Esophagus squamous epithelium (tissue), 5 donors: ENCODE data around the gene ZNF507. TPM values are rescaled to one million over a fixed set of nuclear protein-coding genes. Genes with fewer than 3 reads are reported as not detected.

Experiments
- DNase-seq: peaks from one replicate; lab custom pipeline; 2025; lab: John Stamatoyannopoulos, UW
- H3K27ac ChIP-seq, 4 donors: fragments of 200-600 bp; sonication (generic); one replicate each; pipeline ENCODE4 v1.5.1; 2016 to 2019; ENCODE audit warnings: mild to moderate bottlenecking in 1 of 4
- H3K27me3 ChIP-seq, 4 donors: fragments of 200-600 bp; sonication (generic); 1 replicate in 3 of 4; 2 replicates in 1 of 4; pipeline versions ENCODE4 v1.5.1 to v1.6.0; 2017 to 2021; ENCODE audit warnings: antibody characterized with exemption in 1 of 4
- H3K36me3 ChIP-seq, 3 donors: fragments of 200-600 bp; sonication (generic); one replicate each; pipeline ENCODE4 v1.5.1; 2016 to 2019
- H3K4me1 ChIP-seq, 3 donors: fragments of 200-600 bp; sonication (generic); one replicate each; pipeline ENCODE4 v1.5.1; 2017 to 2019
- H3K4me3 ChIP-seq, 4 donors: fragments of 200-600 bp; sonication (generic); 1 replicate in 3 of 4; 2 replicates in 1 of 4; pipeline ENCODE4 v1.5.1; 2016 to 2019; ENCODE audit warnings: mild to moderate bottlenecking in 2 of 4, moderate library complexity in 1 of 4
- H3K9me3 ChIP-seq, 3 donors: fragments of 200-600 bp; sonication (generic); one replicate each; pipeline ENCODE4 v1.5.1; 2016 to 2019
- CTCF ChIP-seq, 6 experiments: fragments of 450-650 bp in 4 of 6; fragments of 200-600 bp in 2 of 6; sonication (generic) in 2 of 6; IDR thresholded peaks; one replicate each; pipeline ENCODE4 v1.5.1; 2016 to 2019; ENCODE audit warnings: antibody characterized with exemption in 6 of 6, mild to moderate bottlenecking in 4 of 6, moderate library complexity in 4 of 6
- POLR2A ChIP-seq, 4 donors: fragments of 450-650 bp; IDR thresholded peaks; one replicate each; pipeline ENCODE4 v1.6.1; 2017; ENCODE audit warnings: antibody characterized with exemption in 4 of 4, mild to moderate bottlenecking in 4 of 4, moderate library complexity in 3 of 4
- WGBS, 2 donors: methylation state at CpG; one replicate each; pipeline ENCODE4 v1.1.5; 2018; 5-methylcytosine and 5-hydroxymethylcytosine counted together
- intact Hi-C: fragments of 100-400 bp; cut with DNase I; formaldehyde crosslinking; loops from one replicate; pipeline ENCODE4 v1.15.0; 2022
- total RNA-seq, 4 donors: library from RNA; depleted of rRNA; stranded (reverse); fragments of >200 nt; gene quantifications; one replicate each; pipeline ENCODE4 v1.1.0, GENCODE V29; 2016
- donor health status: DM: yes; HTN: yes; CAD: no.

Gene ZNF507
- total RNA-seq, 4 donors from 2014 or later: 5.1 to 19.8 (median 9.3) TPM

DNA sequence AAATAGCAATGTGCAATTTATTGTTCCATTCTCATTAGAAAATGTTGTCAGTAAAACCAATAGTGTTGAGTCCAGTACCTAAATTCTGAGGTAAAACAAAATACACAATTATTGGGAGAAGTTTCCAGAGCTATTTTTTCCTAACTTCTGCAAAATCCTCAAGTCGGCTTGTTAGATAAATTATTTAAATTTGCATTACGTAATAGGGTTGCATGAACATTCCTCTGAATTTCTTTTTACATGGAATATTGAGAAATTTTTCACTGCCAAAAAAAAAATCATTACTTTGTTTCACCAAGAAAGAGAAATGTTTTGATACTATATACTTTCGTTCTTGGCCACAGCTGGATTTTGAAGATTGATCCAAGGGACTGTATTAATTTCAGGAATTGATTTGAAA is 1.5 kb downstream of the ZNF507 start:
- Histone ChIP-seq H3K27me3 (peaks cover 0 to 11% (median 0%) of the 10 kb centered on the region in 4 donors), H3K36me3 (peaks cover 0 to 25% (median 0%) of the 10 kb centered on the region in 3 donors), H3K4me3 (peak overlapping the region in 3 of 4 donors; percentile 80 to 94 (median 87)), H3K9me3 (no peaks in the 10 kb centered on the region), H3K4me1 (peaks cover 14 to 77% (median 22%) of the 10 kb centered on the region in 3 donors), H3K27ac (no peak overlapping the region)
- TF ChIP-seq POLR2A (IDR thresholded peaks at IDR 0.05) (no peak), CTCF (IDR thresholded peaks at IDR 0.05) (no peak)
- no peak for DNase-seq
- WGBS, 2 donors: 61 to 63% methylated on average over 3 of the region's 3 CpGs
- intact Hi-C loops: no loop called here

DNA sequence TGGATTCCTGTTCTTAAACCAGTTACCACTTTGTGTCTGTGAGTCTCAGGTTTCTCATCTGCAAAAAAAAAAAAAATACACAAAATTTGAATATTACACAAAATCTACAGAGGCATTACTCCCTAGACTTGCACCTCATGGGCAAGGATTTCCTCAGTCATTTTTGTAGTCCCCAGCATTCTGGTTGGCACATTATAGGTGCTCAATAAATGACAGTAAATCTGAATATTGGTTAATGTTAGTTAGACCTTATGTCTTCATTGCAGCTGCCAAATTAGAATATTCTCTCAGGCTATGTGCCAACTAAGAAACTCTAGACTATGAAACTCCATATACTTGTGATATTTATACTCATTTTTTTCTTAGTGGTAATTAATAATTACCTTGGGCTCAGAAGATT is 2.2 kb downstream of the ZNF507 start:
- peaks cover 14 to 84% (median 27%) of the 10 kb centered on the region in 3 donors for H3K4me1 ChIP-seq
- DNase-seq: no peak
- H3K9me3 ChIP-seq: no peaks in the 10 kb centered on the region
- peaks cover 0 to 25% (median 0%) of the 10 kb centered on the region in 3 donors for H3K36me3 ChIP-seq
- intact Hi-C loops: no loop called here
- no peak overlapping the region for H3K27ac ChIP-seq
- H3K27me3 ChIP-seq: peaks cover 0 to 10% (median 0%) of the 10 kb centered on the region in 4 donors
- no peak for TF ChIP-seq POLR2A (IDR thresholded peaks at IDR 0.05)
- TF ChIP-seq CTCF (IDR thresholded peaks at IDR 0.05): no peak
- no peak overlapping the region for H3K4me3 ChIP-seq

- no peak overlapping the region for H3K4me3 ChIP-seq
- DNase-seq: no peak
- no peak overlapping the region for H3K27ac ChIP-seq
- H3K27me3 ChIP-seq: no peaks in the 10 kb centered on the region
- intact Hi-C loops: no loop called here
- 75 to 93% methylated on average over 1 of the region's 1 CpG for WGBS, 2 donors
- no peaks in the 10 kb centered on the region for H3K9me3 ChIP-seq
- H3K4me1 ChIP-seq: peaks cover 14 to 86% (median 27%) of the 10 kb centered on the region in 3 donors
- no peak for TF ChIP-seq CTCF (IDR thresholded peaks at IDR 0.05)
- no peak for TF ChIP-seq POLR2A (IDR thresholded peaks at IDR 0.05)
- peaks cover 8 to 40% (median 11%) of the 10 kb centered on the region in 3 donors for H3K36me3 ChIP-seq
These were observed 3.6 kb downstream of the ZNF507 start for GRCh38 chr19:32349051-32349450.

DNA sequence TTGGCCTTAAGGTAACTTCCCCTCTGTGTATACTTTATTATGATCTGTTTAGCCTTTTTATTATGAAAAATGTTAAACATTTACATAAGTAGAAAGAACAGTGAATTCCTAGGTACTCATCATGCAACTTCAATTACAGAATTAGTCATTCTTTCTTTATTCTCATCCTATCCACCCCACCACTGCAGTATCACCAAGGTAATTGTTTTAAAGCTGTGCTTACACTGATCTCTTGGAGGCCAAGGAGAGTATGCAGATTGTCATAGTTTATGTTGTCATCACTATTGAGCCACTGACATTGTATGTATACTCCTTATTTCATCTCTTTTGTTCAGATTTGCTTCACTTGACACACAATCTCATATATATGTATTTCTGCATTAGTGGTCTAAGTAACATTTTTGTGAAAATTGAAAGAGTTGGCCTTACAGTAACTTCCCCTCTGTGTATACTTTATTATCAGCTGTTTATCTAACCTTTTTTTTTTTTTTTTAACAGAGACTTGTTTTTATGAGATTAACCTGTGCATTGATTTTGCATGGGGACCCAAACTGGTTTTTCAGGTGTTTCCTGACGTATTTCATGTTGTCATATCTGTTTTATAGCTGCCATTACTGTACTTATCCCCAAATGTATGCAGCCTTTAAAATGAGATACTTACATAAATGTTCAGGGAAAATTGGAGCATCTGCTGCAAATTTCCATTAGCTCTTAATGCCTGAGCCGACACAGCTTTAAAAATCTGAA is 4.5 kb downstream of the ZNF507 start:
- Histone ChIP-seq H3K36me3 (peaks cover 8 to 48% (median 11%) of the 10 kb centered on the region in 3 donors), H3K4me3 (no peak overlapping the region), H3K9me3 (no peaks in the 10 kb centered on the region), H3K27ac (peak overlapping the region in 2 of 4 donors; percentile 62 to 65), H3K27me3 (no peaks in the 10 kb centered on the region), H3K4me1 (peaks cover 14 to 90% (median 27%) of the 10 kb centered on the region in 3 donors)
- WGBS, 2 donors: 70 to 74% methylated on average over 2 of the region's 2 CpGs
- no peak for DNase-seq
- intact Hi-C loops: no loop called here
- TF ChIP-seq POLR2A (IDR thresholded peaks at IDR 0.05) (no peak), CTCF (IDR thresholded peaks at IDR 0.05) (no peak)

- WGBS, 2 donors: 58 to 63% methylated on average over 3 of the region's 3 CpGs
- peak overlapping the region; percentile 33 to 65 (median 64) for H3K27ac ChIP-seq
These were observed 5.1 kb downstream of the ZNF507 start for GRCh38 chr19:32350471-32350865.

More at GRCh38 chr19:32350471-32350865, 5.1 kb downstream of the ZNF507 start:
- DNase-seq: no peak
- Histone ChIP-seq H3K36me3 (peaks cover 8 to 50% (median 11%) of the 10 kb centered on the region in 3 donors), H3K4me3 (no peak overlapping the region), H3K27me3 (no peaks in the 10 kb centered on the region), H3K4me1 (peaks cover 14 to 90% (median 27%) of the 10 kb centered on the region in 3 donors), H3K9me3 (no peaks in the 10 kb centered on the region)
- TF ChIP-seq POLR2A (IDR thresholded peaks at IDR 0.05) (no peak), CTCF (IDR thresholded peaks at IDR 0.05) (no peak)
- intact Hi-C loops: no loop called here
